ENCODE data around the gene CYP46A1.

CYP46A1 gene

GRCh38 chr14:99674776-99675381, 9.2 kb upstream of the CYP46A1 start:
- no peak for DNase-seq

- no peak for DNase-seq
Measured at GRCh38 chr14:99675382-99675835, 8.7 kb upstream of the CYP46A1 start.

- no peak for DNase-seq
Measured at GRCh38 chr14:99675951-99676350, 8.1 kb upstream of the CYP46A1 start.

- no peak for DNase-seq
Measured at GRCh38 chr14:99676657-99677056, 7.4 kb upstream of the CYP46A1 start.

GRCh38 chr14:99677231-99678140, 6.6 kb upstream of the CYP46A1 start:
- no peak for DNase-seq

- DNase-seq: no peak
Measured at GRCh38 chr14:99678198-99678597, 5.9 kb upstream of the CYP46A1 start.

- DNase-seq: no peak
Measured at GRCh38 chr14:99679111-99679510, 5.0 kb upstream of the CYP46A1 start.

- DNase-seq: no peak
Measured at GRCh38 chr14:99679543-99679942, 4.6 kb upstream of the CYP46A1 start.

GRCh38 chr14:99679996-99680395, 4.1 kb upstream of the CYP46A1 start:
- DNase-seq: no peak

- DNase-seq: no peak
Measured at GRCh38 chr14:99681101-99681831, 2.8 kb upstream of the CYP46A1 start.

GRCh38 chr14:99681832-99682148, 2.3 kb upstream of the CYP46A1 start:
- DNase-seq: no peak

- peak; percentile 65 to 71 (median 67) for DNase-seq
Measured at GRCh38 chr14:99682809-99683618, 1.1 kb upstream of the CYP46A1 start.

- DNase-seq: peak in 1 of 4 experiments; percentile 59
Measured at GRCh38 chr14:99684410-99684934, 374 bp downstream of the CYP46A1 start.

- no peak for DNase-seq
Measured at GRCh38 chr14:99685151-99685591, 1.1 kb downstream of the CYP46A1 start.

GRCh38 chr14:99685596-99685995, 1.5 kb downstream of the CYP46A1 start:
- DNase-seq: no peak

GRCh38 chr14:99686557-99687283, 2.6 kb downstream of the CYP46A1 start:
- DNase-seq: no peak

- DNase-seq: no peak
Measured at GRCh38 chr14:99687284-99688209, 3.4 kb downstream of the CYP46A1 start.

GRCh38 chr14:99688210-99688581, 4.1 kb downstream of the CYP46A1 start:
- DNase-seq: no peak

GRCh38 chr14:99688629-99689028, 4.5 kb downstream of the CYP46A1 start:
- no peak for DNase-seq
